SU-DHL-6 (cell line): ENCODE results near the gene SFXN1.

ENCODE experiments used
- CTCF ChIP-seq: fragments of 200-600 bp; sonication (generic); IDR thresholded peaks from one replicate; pipeline ENCODE4 v1.5.1; 2017; ENCODE audit warnings: antibody characterized with exemption, mild to moderate bottlenecking, low read length, moderate library complexity; ENCODE audit not compliant: insufficient read depth, poor library complexity, severe bottlenecking
- EZH2phosphoT487 ChIP-seq: fragments of 200-600 bp; sonication (generic), shearing (Covaris generic); conservative IDR thresholded peaks from 2 replicates; pipeline ENCODE4 v1.6.1; 2018; ENCODE audit warnings: mild to moderate bottlenecking, antibody characterized with exemption, low read length, moderate library complexity, mixed read lengths

- TF ChIP-seq CTCF (no peak), EZH2phosphoT487 (no peak)
Observed at GRCh38 chr5:175547842-175548241, 69.5 kb downstream of the SFXN1 start.
